LNCaP clone FGC (cell line): ENCODE results near the gene EML1.

ENCODE experiments used
- DNase-seq: peaks from one replicate; pipeline ENCODE4 v3.0.0-alpha.2; 2011; ENCODE audit warnings: low read depth
- H3K4me3 ChIP-seq: 2 replicates; pipeline ENCODE4 v1.5.1; 2011; ENCODE audit warnings: mild to moderate bottlenecking, low read depth, low read length, control low read depth
- TF ChIP-seq, protein P1 (sequence below): IDR thresholded peaks from 2 replicates; pipeline ENCODE4 v1.5.1; 2012; ENCODE audit warnings: mild to moderate bottlenecking; ENCODE audit not compliant: control insufficient read depth, insufficient read depth; ENCODE audit errors: extremely low read depth

EML1 gene

DNA sequence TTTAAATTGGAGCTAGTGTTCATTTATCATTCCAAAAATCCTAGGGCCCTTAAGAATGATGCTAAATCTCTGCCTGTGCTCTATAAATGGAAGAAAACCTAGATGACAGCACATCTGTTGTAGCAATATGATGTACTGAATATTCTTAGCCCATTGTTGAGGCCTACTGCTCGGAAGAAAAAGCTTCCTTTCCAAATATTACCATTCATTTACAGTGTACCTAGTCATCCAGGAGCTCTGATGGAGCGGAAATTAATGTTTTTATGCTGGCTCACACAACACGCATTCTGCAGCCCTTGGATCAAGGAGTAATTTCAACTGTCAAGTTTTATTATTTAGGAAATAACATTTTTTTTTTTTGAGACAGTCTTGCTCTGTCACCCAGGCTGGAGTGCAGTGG is 77.4 kb downstream of the EML1 start:
- DNase-seq: no peak
- H3K4me3 ChIP-seq: no peak overlapping the region
- TF ChIP-seq, protein P1, sequence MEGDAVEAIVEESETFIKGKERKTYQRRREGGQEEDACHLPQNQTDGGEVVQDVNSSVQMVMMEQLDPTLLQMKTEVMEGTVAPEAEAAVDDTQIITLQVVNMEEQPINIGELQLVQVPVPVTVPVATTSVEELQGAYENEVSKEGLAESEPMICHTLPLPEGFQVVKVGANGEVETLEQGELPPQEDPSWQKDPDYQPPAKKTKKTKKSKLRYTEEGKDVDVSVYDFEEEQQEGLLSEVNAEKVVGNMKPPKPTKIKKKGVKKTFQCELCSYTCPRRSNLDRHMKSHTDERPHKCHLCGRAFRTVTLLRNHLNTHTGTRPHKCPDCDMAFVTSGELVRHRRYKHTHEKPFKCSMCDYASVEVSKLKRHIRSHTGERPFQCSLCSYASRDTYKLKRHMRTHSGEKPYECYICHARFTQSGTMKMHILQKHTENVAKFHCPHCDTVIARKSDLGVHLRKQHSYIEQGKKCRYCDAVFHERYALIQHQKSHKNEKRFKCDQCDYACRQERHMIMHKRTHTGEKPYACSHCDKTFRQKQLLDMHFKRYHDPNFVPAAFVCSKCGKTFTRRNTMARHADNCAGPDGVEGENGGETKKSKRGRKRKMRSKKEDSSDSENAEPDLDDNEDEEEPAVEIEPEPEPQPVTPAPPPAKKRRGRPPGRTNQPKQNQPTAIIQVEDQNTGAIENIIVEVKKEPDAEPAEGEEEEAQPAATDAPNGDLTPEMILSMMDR: no peak

DNA sequence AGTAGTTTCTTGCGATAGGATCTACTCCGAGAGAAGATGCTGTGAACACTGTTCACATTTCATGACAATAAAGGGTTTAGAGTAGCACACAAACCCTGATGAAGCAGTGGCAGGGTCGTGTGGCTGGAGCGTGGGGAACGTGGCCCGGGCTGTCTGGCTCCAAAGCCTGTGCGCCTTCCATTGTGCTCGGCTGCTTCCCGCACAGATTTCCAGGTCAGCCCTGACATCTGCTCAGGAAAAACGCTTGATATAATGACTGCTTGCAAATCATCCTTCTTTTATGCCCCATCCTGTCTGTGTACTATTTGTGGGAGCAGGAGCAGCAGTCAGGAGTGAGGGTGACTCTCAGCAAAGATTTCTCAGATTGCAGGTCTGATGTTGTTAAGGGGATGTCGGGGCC is 78.6 kb downstream of the EML1 start:
- H3K4me3 ChIP-seq: no peak overlapping the region
- TF ChIP-seq, protein P1: no peak
- DNase-seq: no peak

DNA sequence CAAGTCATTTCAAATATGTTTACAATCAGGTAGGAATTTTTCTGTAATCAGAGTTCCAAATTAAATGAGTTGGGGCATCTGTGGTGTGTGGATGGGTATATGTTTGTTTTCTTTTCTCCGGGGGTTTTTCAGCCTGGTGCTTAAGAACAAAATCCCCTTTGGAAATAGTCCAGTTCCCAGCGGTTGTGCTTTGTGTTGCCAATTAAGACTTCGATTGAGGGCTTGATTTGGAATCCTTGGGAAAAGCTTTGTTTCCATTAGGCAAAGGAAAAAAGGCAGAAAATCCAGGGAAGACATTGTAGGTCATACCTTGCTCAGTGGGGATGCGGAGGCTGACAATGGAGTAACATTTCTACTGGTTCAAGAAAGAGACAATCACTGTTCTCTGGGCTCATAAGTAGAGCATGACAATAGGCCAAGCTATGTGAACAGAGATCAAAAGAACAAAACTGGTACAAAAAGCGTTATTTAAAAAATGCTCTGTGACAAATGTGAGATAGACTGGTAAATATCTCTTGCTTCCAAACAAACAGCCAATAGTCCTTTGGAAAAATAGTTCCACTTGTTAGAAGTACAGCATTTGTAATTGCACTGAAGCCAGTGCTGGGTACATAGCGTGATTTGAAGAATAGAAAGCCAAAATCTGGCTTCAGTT is 79.7 kb downstream of the EML1 start:
- no peak for DNase-seq
- TF ChIP-seq, protein P1: no peak
- no peak overlapping the region for H3K4me3 ChIP-seq

DNA sequence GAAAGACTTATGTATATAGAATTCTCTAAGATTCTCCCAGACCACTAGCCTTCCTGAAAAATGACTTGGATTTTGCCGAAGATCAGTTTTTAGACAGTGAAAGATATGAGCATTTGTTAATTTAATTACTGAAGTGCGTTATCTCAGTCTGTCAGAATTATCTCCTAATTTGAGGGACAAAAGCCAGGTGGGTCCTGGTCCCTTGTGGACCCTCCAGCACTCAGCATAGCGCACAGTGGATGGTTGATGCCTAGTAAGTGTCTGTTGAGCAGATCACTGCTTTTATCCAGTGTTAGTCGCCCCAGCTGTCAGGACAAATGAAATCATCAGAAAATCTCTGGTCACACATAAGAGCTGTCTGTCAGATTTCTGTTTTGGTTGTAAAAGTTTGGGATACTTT is 80.4 kb downstream of the EML1 start:
- H3K4me3 ChIP-seq: no peak overlapping the region
- TF ChIP-seq, protein P1: no peak

DNA sequence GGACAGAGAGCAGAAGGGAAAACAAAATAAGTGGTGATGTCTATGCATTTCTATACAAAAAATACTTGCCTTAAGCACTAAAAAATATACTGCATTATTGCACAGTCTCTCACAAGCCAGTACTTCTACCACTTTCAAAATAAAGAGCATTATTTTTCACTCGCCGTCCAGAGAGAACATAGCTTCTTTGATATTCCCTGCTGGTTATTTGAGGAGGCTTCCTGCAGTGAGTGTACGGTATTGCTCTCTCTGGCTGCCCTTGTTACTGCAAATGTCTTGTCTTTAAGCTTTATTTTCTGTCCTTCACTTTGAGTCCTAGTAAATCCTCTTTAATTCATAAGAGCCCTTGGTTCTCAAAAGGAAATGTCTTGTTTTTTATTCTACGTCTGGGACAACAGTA is 81.1 kb downstream of the EML1 start:
- TF ChIP-seq, protein P1: no peak
- H3K4me3 ChIP-seq: no peak overlapping the region
- DNase-seq: no peak

More for the DNA sequence above, 80.4 kb downstream of the EML1 start:
- DNase-seq: no peak

DNA sequence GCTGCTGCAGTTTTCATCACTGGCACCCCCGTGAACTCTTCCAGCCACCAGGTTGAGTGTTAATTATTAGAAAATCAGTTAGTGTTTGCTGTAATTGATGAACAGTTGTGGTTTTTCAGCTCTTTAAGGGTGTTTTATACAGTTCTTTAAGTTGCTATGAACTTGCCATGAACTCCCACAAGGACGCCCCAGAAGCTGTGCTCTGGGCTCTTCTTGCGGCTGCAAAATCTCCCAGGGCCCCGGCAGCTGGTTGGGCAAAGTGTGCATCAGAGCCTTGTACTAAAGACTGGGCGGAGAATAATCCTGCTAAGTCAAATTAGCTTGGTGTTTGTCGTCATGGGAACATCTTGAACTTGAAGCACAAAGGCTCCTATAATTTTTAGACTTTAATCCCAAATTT is 82.2 kb downstream of the EML1 start:
- TF ChIP-seq, protein P1: no peak
- no peak overlapping the region for H3K4me3 ChIP-seq
- no peak for DNase-seq

DNA sequence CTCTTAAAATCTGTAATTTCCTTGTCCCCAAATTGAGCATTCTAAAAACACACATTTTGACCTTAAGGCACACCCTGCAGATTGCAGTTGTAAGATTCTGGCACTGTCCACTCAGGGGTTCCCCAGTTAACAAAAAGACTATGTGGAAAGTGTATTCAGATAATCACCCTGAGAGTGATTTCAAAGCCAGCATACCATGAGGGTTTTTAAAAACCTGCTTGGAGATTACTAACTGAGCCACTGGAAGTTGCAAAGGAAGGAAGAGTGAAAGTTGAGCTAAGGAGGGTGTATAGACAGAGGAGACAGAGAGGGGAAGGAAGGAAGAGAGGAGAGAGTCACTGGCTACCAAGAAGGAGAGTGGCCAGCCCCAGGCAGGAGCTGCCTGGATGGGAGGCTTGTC is 82.6 kb downstream of the EML1 start:
- TF ChIP-seq, protein P1: no peak
- DNase-seq: no peak
- no peak overlapping the region for H3K4me3 ChIP-seq
